ENCODE results near the gene C18orf63. TPM values are rescaled to one million over a fixed set of nuclear protein-coding genes. Genes with fewer than 3 reads are reported as not detected.

Gene C18orf63
- total and polyA plus RNA-seq, 2 of the 4 experiments (the other 2 are of a cell fraction): not detected

- ChIA-PET CTCF (no interaction called here), POLR2A (ENCODE audit: unreplicated experiment) (no interaction called here)
- H3K27ac ChIP-seq (ENCODE audit: insufficient read depth, low read length): no peak overlapping the region
- no peak overlapping the region for H3K56ac ChIP-seq (ENCODE audit: extremely low read depth, insufficient read depth, low read length)
- no peak overlapping the region for H3K23ac ChIP-seq (ENCODE audit: low read depth, low read length)
- peaks cover 2% of the 10 kb centered on the region; the same call in 1 of the 2 replicates for H3K27me3 ChIP-seq (ENCODE audit: control insufficient read depth, insufficient read depth, low read length)
- H2BK120ac ChIP-seq (ENCODE audit: low read depth, low read length): no peak overlapping the region
- H4K20me1 ChIP-seq (ENCODE audit: insufficient read depth, low read length): no peaks in the 10 kb centered on the region
- no peak overlapping the region for H2AK5ac ChIP-seq (ENCODE audit: low read depth, low read length)
- no peak overlapping the region for H4K5ac ChIP-seq (ENCODE audit: low read depth, low read length)
- no peak overlapping the region for H2AFZ ChIP-seq (replicated peaks; ENCODE audit: low read length, poor library complexity)
- H2BK20ac ChIP-seq (ENCODE audit: low read depth, low read length): no peak overlapping the region
- H3K79me1 ChIP-seq (ENCODE audit: low read depth in 1 of 2, low read length in 2 of 2): no peaks in the 10 kb centered on the region
- no peak overlapping the region for H3K4me3 ChIP-seq (ENCODE audit: insufficient read depth, low read depth, low read length)
- no TSS peak for BruUV-seq (replicated peaks)
- DNase-seq (no peak), ATAC-seq (ENCODE audit: low read depth) (no peak)
- no peaks in the 10 kb centered on the region for H3K9me1 ChIP-seq (ENCODE audit: insufficient read depth, low read length)
- in situ Hi-C loops (cut with MboI; ENCODE audit: low sequenced_read_pairs): no loop called here
- TF ChIP-seq BHLHE40 (IDR thresholded peaks at IDR 0.05; ENCODE audit: low read depth, low read length) (no peak), MXI1 (IDR thresholded peaks at IDR 0.05; ENCODE audit: borderline replicate concordance, low read depth, low read length) (no peak), ELK1 (IDR thresholded peaks at IDR 0.05; ENCODE audit: borderline replicate concordance, low read depth, low read length) (no peak), RFX5 (IDR thresholded peaks at IDR 0.05; ENCODE audit: low read depth, low read length) (no peak), SMC3 (IDR thresholded peaks at IDR 0.05; ENCODE audit: low read depth, low read length) (no peak), CEBPB (IDR thresholded peaks at IDR 0.05; ENCODE audit: low read depth, low read length) (no peak), CHD1 (IDR thresholded peaks at IDR 0.05; ENCODE audit: low read depth, low read length) (no peak), MAFK (IDR thresholded peaks at IDR 0.05; ENCODE audit: low read depth, low read length) (no peak)
- no peak overlapping the region for H3K4ac ChIP-seq (ENCODE audit: low read depth, low read length)
- H3K9ac ChIP-seq (ENCODE audit: low read depth, low read length): no peak overlapping the region
- no peak overlapping the region for H2AK9ac ChIP-seq (replicated peaks; ENCODE audit: low read depth, low read length, poor library complexity)
- H3K14ac ChIP-seq (replicated peaks; ENCODE audit: low read depth, low read length): no peak overlapping the region
- H2BK15ac ChIP-seq (ENCODE audit: low read depth, low read length): no peak overlapping the region
- no peak overlapping the region for H2BK5ac ChIP-seq (ENCODE audit: low read depth, low read length, poor library complexity, severe bottlenecking)
- no peak overlapping the region for H4K91ac ChIP-seq (ENCODE audit: insufficient read depth, low read depth, low read length)
- H3K18ac ChIP-seq (ENCODE audit: low read depth, low read length): no peak overlapping the region
- H3K4me2 ChIP-seq (ENCODE audit: low read depth, low read length): no peak overlapping the region
- H3K9me3 ChIP-seq (ENCODE audit: control insufficient read depth, insufficient read depth, low read length): no peaks in the 10 kb centered on the region
- no peaks in the 10 kb centered on the region for H3K36me3 ChIP-seq (ENCODE audit: control insufficient read depth, insufficient read depth, low read length)
- H4K8ac ChIP-seq (ENCODE audit: low read depth in 2 of 2, low read length in 2 of 2): no peak overlapping the region
- H3K4me1 ChIP-seq (ENCODE audit: control insufficient read depth, insufficient read depth, low read length): no peaks in the 10 kb centered on the region; the same call in 1 of the 2 replicates
- dilution Hi-C loops (cut with HindIII; ENCODE audit: low sequenced_read_pairs, unreplicated experiment): no loop called here
- intact Hi-C loops (cut with micrococcal nuclease): no loop called here
Measured at GRCh38 chr18:74336656-74337055, 21.0 kb downstream of the C18orf63 start.

Data from IMR-90 (cell line).